ENCODE measurements around the gene TP53BP1. TPM values are rescaled to one million over a fixed set of nuclear protein-coding genes. Genes with fewer than 3 reads are reported as not detected.
A peak's percentile ranks its signal among the peaks of the same experiment; 100 is the strongest.

The TP53BP1 gene
- total RNA-seq, 1 donor from 2014 or later: 44.9 TPM

GRCh38 chr15:43378601-43379000 lies 114.4 kb downstream of the TP53BP1 start:
- TF ChIP-seq CTCF (IDR thresholded peaks at IDR 0.05): no peak
- TF ChIP-seq POLR2AphosphoS5 (IDR thresholded peaks at IDR 0.05; ENCODE audit: insufficient read depth in 1 of 2, low read depth in 1 of 2): no peak
- TF ChIP-seq POLR2A (IDR thresholded peaks at IDR 0.05): no peak
- Histone ChIP-seq H3K27me3 (no peaks in the 10 kb centered on the region), H3K4me3 (no peak overlapping the region), H3K36me3 (no peaks in the 10 kb centered on the region), H3K4me1 (no peaks in the 10 kb centered on the region), H3K9me3 (no peaks in the 10 kb centered on the region), H3K27ac (no peak overlapping the region)
- DNase-seq (ENCODE audit: extremely low spot score in 2 of 2): no peak
- intact Hi-C loops (cut with DNase I): no loop called here

GRCh38 chr15:43376017-43376705 lies 116.8 kb downstream of the TP53BP1 start:
- Histone ChIP-seq H3K4me3 (no peak overlapping the region), H3K27me3 (no peaks in the 10 kb centered on the region), H3K27ac (no peak overlapping the region), H3K9me3 (no peaks in the 10 kb centered on the region), H3K4me1 (peaks cover 15% of the 10 kb centered on the region), H3K36me3 (no peaks in the 10 kb centered on the region)
- no peak for DNase-seq (ENCODE audit: extremely low spot score in 2 of 2)
- intact Hi-C loops (cut with DNase I): no loop called here
- TF ChIP-seq POLR2A (IDR thresholded peaks at IDR 0.05) (no peak), POLR2AphosphoS5 (IDR thresholded peaks at IDR 0.05; ENCODE audit: insufficient read depth in 1 of 2, low read depth in 1 of 2) (no peak), CTCF (IDR thresholded peaks at IDR 0.05) (peak in 2 of 3 experiments; percentile 17 to 21)

- Histone ChIP-seq H3K27ac (peak within 1 kb of the TSS; percentile 78), H3K36me3 (peaks cover 0 to 15% of the 10 kb centered on the region in 2 donors)
Measured at GRCh38 chr15:43370975-43371974, 121.7 kb downstream of the TP53BP1 start, which contains the start of the genes TUBGCP4 and ZSCAN29. Gene TUBGCP4 (plus strand): TSS chr15:43371101. CDS start chr15:43371355, 254 bp downstream. Gene ZSCAN29 (minus strand): TSS chr15:43371043. CDS start chr15:43369913, 1,130 bp downstream.

GRCh38 chr15:43370310-43370974 lies 122.5 kb downstream of the TP53BP1 start:
- H3K9me3 ChIP-seq: no peaks in the 10 kb centered on the region
- H3K4me3 ChIP-seq: peak overlapping the region; percentile 72 to 76
- no peak for DNase-seq (ENCODE audit: extremely low spot score in 2 of 2)
- no peaks in the 10 kb centered on the region for H3K27me3 ChIP-seq
- H3K4me1 ChIP-seq: peaks cover 27% of the 10 kb centered on the region
- H3K36me3 ChIP-seq: peaks cover 0 to 22% of the 10 kb centered on the region in 2 donors
- TF ChIP-seq POLR2AphosphoS5 (IDR thresholded peaks at IDR 0.05; ENCODE audit: insufficient read depth in 1 of 2, low read depth in 1 of 2) (no peak), POLR2A (IDR thresholded peaks at IDR 0.05) (no peak), CTCF (IDR thresholded peaks at IDR 0.05) (no peak)
- intact Hi-C loops (cut with DNase I): no loop called here
- peak overlapping the region; percentile 78 for H3K27ac ChIP-seq

More at GRCh38 chr15:43370975-43371974, 121.7 kb downstream of the TP53BP1 start, which contains the start of the genes TUBGCP4 and ZSCAN29:
- DNase-seq (ENCODE audit: extremely low spot score in 2 of 2): no peak
- peak in 1 of 3 experiments; percentile 9 for TF ChIP-seq CTCF (IDR thresholded peaks at IDR 0.05)
- TF ChIP-seq POLR2AphosphoS5 (IDR thresholded peaks at IDR 0.05; ENCODE audit: insufficient read depth in 1 of 2, low read depth in 1 of 2): peak in 1 of 2 donors; percentile 65
- TF ChIP-seq POLR2A (IDR thresholded peaks at IDR 0.05): no peak
- H3K4me3 ChIP-seq: peak within 1 kb of the TSS; percentile 72 to 76
- peaks cover 27% of the 10 kb centered on the region for H3K4me1 ChIP-seq
- no peaks in the 10 kb centered on the region for H3K9me3 ChIP-seq
- intact Hi-C loops (cut with DNase I): no loop called here
- H3K27me3 ChIP-seq: no peaks in the 10 kb centered on the region
